GM19467 (cell line): ENCODE results near the gene LY6G6C.
A peak's percentile ranks its signal among the peaks of the same experiment; 100 is the strongest.
"Not testable (repeated sequence)": the region's sequence is repeated elsewhere in the genome, so short reads cannot be mapped to it uniquely, and the experiment has no call there.

Source experiments
- ATAC-seq: cut with Tn5 transposase; IDR thresholded peaks from one replicate; pipeline ENCODE4 v1.9.1; 2021; ENCODE audit warnings: mild to moderate bottlenecking, moderate library complexity; ENCODE audit not compliant: unreplicated experiment

LY6G6C gene

GRCh38 chr6:31709157-31709556, 12.4 kb downstream of the LY6G6C start:
- not testable (repeated sequence) for ATAC-seq

DNA sequence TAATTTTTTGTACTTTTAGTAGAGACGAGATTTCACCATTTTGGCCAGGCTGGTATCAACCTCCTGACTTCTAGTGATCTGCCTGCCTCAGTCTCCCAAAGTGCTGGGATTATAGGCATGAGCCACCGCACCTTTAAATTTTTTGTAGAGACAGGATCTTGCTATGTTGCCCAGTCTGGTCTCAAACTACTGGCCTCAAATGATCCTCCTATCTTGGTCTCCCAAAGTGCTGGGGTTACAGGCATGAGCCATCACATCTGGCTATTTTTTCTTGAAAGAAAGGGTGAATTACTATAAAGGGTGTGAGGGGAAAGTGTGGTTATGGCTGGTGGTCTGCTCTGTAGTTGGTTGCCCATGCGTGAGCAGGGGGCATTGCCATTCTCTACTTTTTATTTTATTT, 13.3 kb downstream of the LY6G6C start:
- no peak for ATAC-seq

DNA sequence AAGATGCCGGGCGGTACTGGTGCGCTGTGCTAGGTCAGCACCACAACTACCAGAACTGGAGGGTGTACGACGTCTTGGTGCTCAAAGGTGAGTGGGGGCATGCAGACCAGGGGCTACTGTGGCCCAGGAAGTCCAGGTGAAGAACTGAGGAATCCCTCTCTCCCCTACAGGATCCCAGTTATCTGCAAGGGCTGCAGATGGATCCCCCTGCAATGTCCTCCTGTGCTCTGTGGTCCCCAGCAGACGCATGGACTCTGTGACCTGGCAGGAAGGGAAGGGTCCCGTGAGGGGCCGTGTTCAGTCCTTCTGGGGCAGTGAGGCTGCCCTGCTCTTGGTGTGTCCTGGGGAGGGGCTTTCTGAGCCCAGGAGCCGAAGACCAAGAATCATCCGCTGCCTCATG, 13.8 kb downstream of the LY6G6C start:
- ATAC-seq = no peak

- no peak for ATAC-seq
Measured at GRCh38 chr6:31706599-31706998, 14.9 kb downstream of the LY6G6C start, which contains the start of gene LY6G6F. LY6G6F (plus strand) TSS chr6:31706866; CDS start chr6:31706907, 41 bp downstream.

- ATAC-seq = no peak
Measured at GRCh38 chr6:31705931-31706330, 15.6 kb downstream of the LY6G6C start.

DNA sequence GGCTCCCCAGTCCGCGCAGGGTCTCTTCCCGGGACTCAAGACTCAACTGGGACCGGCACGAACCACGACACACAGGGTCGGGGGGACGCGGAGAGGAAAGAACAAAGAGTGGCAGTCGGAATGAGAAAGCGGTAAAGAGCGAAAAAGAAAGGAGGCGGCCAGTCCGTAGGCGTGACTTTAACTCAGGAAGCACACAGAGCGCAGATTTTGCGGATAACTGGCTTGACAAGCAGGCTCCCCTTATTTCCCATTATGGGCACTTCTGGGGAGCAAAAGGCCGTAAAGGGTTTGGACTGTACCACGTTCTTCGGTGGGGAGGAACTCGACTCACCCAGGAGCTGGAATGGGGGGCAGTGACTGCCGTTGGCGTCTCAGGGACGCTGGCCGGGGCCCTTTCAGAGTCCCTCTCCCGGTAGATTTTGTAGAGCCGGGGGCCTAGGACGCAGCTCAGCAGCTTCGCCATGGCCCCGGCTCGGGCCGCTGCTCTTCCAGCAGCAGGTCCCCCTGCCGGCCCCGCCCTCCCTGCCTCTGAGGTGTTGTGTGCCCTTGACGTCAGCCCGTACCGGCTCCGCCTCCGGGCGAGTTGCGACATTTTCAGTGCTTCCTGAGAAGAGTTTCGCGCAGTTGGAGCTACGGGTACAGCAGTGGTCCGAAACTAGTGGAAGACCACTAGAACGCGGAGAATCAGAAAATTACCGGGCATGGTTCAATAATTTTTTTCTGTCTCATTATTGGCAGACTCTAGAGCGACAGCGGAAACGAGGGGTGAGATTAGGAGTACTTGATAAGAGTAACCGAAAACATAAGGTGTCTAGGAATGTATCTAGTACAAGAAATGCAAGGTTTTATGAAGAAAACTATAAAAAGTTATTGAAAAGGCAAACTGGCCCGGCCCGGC, 18.5 kb downstream of the LY6G6C start, which contains the start of gene ABHD16A:
ABHD16A (minus strand) TSS at position 506 of the 898 bp plus-strand sequence; CDS start at position 463, 43 bp downstream.
- ATAC-seq = peak; percentile 80

DNA sequence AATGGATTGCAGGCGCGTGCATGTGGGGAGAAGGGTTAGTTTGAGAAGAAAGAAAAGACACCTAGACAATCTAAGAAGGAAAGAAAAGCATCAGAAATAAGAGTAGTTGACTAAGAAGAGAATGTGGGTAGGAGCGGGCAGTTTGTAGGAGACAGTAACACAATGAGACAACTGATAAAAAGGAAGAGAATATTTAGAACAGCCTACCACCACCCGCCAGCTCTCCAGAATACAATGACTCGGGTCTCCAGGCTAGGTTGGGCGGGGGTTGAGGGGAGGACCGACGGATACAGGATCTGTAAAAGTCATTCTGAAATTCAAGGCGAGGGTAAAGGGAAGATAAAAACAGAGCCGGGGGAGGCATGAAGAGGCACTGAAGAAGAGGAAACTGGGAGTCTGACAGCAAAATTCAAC, 19.1 kb downstream of the LY6G6C start:
- ATAC-seq = no peak

GRCh38 chr6:31701666-31702404, 19.7 kb downstream of the LY6G6C start:
- ATAC-seq = no peak

GRCh38 chr6:31700740-31701401, 20.7 kb downstream of the LY6G6C start:
- no peak for ATAC-seq

GRCh38 chr6:31697555-31697954, 24.0 kb downstream of the LY6G6C start:
- no peak for ATAC-seq

DNA sequence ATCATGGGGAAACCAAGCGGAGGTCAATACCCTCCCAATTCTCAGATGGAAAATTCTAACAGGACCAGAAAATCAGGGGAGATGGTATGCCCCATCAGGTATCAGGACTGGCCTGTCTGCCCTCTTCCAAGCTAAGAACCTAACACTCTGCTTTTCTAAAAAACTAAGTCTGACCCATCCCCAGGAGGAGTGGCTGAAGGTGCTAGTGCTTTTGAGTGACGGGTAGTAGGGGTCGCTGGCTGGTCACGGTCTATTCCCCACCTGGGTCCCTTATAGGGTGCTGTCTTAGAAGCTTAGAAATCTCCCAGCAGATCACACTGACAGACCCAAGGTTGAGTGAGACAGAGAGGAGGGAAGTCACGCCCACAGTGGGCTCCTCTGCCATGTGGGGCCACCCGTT, 28.0 kb downstream of the LY6G6C start:
- no peak for ATAC-seq

- no peak for ATAC-seq
Measured at GRCh38 chr6:31692886-31693285, 28.7 kb downstream of the LY6G6C start.

DNA sequence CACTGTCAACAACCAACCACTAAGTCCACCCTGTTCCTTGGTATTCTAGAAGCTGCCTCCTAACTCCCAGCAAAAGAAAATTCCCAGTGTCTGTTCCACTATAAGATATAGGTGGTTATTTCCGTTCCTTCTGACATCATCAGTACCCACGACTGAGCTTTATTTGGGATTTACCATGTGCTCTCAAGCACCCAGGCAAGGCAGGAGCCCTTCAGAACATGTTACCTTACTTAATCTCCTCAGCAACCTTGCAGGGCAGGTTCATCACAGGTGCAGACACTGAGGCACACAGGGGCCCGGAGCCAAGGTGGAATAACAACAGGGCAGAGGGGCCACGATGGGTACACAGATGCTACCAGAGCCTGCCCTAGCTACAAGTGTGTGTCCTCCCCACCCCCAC, 29.2 kb downstream of the LY6G6C start:
- ATAC-seq = no peak

DNA sequence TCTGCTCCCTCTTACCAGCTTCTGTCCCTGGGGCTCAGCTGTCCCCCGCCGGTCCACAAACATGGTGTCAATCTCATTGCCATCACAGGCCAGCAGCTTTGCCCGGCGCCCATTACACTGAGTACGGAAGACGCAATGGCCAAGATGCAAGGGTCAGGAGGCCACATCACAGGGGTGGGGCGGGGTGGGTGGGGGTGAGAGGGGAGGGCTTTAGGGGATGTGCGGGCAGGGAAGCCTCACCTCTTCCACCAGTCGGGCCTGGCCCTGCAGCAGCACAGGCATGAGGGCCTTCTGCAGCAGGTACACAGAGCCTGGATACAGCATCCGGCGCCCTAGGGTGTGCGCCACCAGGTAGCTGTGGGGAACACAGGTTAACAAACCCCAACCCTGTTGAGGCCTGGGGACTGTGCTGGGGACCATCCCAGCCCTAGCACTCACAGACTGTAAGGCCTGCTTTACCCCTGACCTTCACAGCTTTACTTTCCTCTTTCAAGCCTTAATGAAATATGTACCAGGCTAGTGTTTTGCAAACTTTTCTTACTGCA, 29.9 kb downstream of the LY6G6C start:
- no peak for ATAC-seq

- ATAC-seq = no peak
Measured at GRCh38 chr6:31691078-31691463, 30.5 kb downstream of the LY6G6C start.

DNA sequence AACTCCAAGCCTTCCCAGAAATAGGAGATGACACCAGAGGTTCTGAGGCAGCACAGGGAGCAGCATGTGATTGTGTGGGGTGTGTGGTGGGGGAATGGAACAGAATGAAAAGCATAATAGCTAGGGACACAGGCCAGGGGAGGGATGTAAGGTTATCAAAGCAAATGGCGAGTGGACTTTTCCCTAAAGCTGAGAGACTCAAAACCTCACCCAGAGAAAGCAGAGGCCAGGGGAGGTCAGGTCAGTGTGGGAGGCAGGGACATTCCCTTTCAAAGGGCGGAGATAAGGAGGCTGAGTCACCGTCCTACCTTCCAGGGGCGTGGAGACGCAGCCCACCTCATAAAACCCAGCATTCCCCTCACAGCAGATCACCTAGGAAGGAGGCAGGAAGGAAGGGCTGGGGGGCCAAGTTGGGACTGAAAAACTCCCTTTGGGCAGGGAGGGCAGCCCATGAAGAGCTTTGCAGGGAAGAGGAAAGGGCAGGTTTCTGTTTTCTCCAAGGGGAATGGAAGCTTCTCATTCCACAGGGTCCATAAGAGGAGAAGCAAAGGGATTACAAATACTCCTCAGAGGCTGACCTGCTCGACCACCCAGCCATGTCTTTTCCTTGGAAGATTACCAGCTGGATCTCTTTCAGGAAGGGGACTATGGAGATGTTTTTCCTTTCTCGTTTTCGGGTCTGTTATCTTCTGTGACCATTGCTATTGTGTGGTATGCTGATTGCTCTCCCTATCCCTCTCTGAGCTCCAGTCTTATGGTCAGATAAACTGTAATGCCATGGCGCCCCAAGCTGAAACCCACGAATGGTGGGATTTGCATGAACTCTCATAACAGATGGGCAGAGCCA, 31.1 kb downstream of the LY6G6C start:
- ATAC-seq = no peak

- ATAC-seq = no peak
Measured at GRCh38 chr6:31689249-31690110, 32.1 kb downstream of the LY6G6C start.

DNA sequence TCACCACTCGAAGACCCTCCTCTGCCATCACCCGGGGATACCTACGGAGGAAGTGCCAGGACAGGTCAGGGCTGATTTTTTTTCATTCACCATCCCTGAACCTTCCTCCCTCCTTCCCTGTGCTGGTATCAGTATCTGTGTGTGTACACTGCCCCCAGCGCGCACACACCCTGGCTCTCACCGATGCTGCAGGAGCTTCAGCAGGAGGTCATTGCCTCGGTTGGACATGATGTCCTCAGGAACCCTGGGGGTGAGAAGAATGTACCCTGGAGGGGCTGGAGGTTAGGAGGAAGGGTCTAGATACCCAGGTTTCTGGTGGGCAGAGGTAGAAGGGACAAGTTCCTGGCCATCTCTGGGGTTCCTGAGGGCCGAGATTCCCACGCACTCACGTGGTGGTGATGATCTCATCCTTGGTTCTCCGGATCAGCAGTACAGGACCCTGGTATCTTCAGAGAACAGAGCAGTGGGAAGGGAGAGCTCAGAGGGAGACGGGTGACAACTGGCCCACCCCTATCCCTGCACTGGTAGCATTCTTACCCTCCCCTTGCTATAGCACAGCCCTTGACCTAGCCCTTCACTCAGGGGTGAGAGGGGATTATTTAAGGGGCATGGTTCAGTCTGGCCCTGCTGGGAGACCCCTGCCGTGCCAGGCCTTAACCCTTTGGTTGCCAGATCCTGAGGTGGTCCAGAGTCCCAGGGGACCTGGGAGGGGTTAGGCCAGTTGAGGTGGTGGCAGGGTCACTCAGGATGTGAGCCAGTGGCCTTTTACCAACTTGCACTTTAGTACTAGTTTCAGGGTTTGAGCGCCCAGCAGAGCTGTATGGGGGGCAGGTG, 33.5 kb downstream of the LY6G6C start:
- no peak for ATAC-seq
